NCI-H1436 (cell line): ENCODE measurements around the gene CSTF2T.

Source experiments
- DNase-seq: peaks from one replicate; lab custom pipeline; 2025; lab: John Stamatoyannopoulos, UW

The CSTF2T gene

DNA sequence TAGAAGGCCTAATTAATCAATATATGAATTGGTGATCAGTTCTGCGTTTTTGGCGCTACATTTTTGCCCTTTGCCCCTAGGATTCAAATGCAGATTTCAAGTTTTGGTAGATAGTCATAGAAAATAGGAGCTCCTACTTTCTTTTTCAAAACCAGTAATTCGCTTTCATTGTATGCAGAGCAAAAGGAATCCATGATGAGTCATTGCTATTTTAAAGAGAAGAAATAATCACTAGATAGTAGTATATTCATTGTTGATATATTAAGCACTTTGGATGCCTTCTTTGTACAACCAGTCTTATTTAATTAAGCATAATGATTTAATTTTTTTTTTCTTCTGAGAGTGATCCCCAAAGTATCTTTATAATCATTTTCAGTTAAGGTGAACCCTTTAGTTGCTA, 50.3 kb downstream of the CSTF2T start:
- DNase-seq = no peak
